Liver (tissue), 9 donors: ENCODE results near the gene CDC42BPG. TPM values are rescaled to one million over a fixed set of nuclear protein-coding genes. Genes with fewer than 3 reads are reported as not detected.

Source experiments
- DNase-seq: peaks from one replicate; pipeline ENCODE4 v3.0.0-alpha.2; 2017; ENCODE audit warnings: low spot score
- H3K27ac ChIP-seq, 2 donors: one replicate each; pipeline ENCODE4 v1.7.0; 2013; ENCODE audit warnings: inconsistent platforms in 2 of 2, low read length in 2 of 2, control low read depth in 1 of 2, low read depth in 1 of 2, mild to moderate bottlenecking in 1 of 2
- H3K27me3 ChIP-seq, 4 donors: one replicate each; pipeline versions ENCODE4 v1.6.1 to v1.7.0; 2013; ENCODE audit warnings: low read length in 3 of 4, inconsistent platforms in 1 of 4, mild to moderate bottlenecking in 1 of 4, moderate library complexity in 1 of 4; ENCODE audit not compliant: control insufficient read depth in 4 of 4, insufficient read depth in 4 of 4
- H3K36me3 ChIP-seq, 4 donors: one replicate each; pipeline versions ENCODE4 v1.6.1 to v1.7.0; 2013; ENCODE audit warnings: low read length in 3 of 4, mild to moderate bottlenecking in 3 of 4, low read depth in 1 of 4, moderate library complexity in 1 of 4; ENCODE audit not compliant: control insufficient read depth in 4 of 4, insufficient read depth in 3 of 4
- H3K4me1 ChIP-seq, 4 donors: one replicate each; pipeline versions ENCODE4 v1.6.1 to v1.7.0; 2013; ENCODE audit warnings: low read length in 3 of 4, mild to moderate bottlenecking in 3 of 4, moderate library complexity in 1 of 4; ENCODE audit not compliant: control insufficient read depth in 4 of 4, insufficient read depth in 4 of 4
- H3K4me3 ChIP-seq, 3 donors: one replicate each; pipeline versions ENCODE4 v1.6.1 to v1.7.0; 2013; ENCODE audit warnings: low read length in 3 of 3, control low read depth in 1 of 3, low read depth in 1 of 3, mild to moderate bottlenecking in 1 of 3
- H3K9ac ChIP-seq, 2 donors: one replicate each; pipeline ENCODE4 v1.7.0; 2013; ENCODE audit warnings: low read length in 2 of 2, mild to moderate bottlenecking in 2 of 2, moderate library complexity in 2 of 2, control low read depth in 1 of 2, low read depth in 1 of 2
- H3K9me3 ChIP-seq, 4 donors: one replicate each; pipeline versions ENCODE4 v1.6.1 to v1.7.0; 2013; ENCODE audit warnings: low read length in 3 of 4; ENCODE audit not compliant: control insufficient read depth in 4 of 4
- CTCF ChIP-seq: fragments of 150-350 bp; IDR thresholded peaks from 2 replicates; pipeline ENCODE4 v1.5.1; 2017; ENCODE audit warnings: improper control_type of control experiment, low read depth, low read length; ENCODE audit not compliant: missing input control
- FOXA1 ChIP-seq: IDR thresholded peaks from 2 replicates; pipeline ENCODE4 v1.6.1; 2016; ENCODE audit warnings: antibody characterized with exemption
- FOXA2 ChIP-seq: IDR thresholded peaks from 2 replicates; pipeline ENCODE4 v1.6.1; 2016; ENCODE audit warnings: antibody characterized with exemption
- JUND ChIP-seq, 2 donors: IDR thresholded peaks; 2 replicates each; pipeline ENCODE4 v1.6.1; 2016; ENCODE audit warnings: antibody characterized with exemption in 2 of 2
- NR2F2 ChIP-seq: IDR thresholded peaks from 2 replicates; pipeline ENCODE4 v1.6.1; 2016; ENCODE audit warnings: antibody characterized with exemption
- REST ChIP-seq: IDR thresholded peaks from 2 replicates; pipeline ENCODE4 v1.6.1; 2016; ENCODE audit warnings: antibody characterized with exemption, mild to moderate bottlenecking
- RXRA ChIP-seq, 2 donors: IDR thresholded peaks; 2 replicates each; pipeline ENCODE4 v1.6.1; 2017 to 2018; ENCODE audit warnings: antibody characterized with exemption in 2 of 2, mild to moderate bottlenecking in 1 of 2
- TAF1 ChIP-seq: conservative IDR thresholded peaks from 2 replicates; pipeline ENCODE4 v1.6.1; 2016; ENCODE audit warnings: antibody characterized with exemption, mild to moderate bottlenecking
- WGBS: extraction: QIAGEN DNeasy Blood & Tissue Kit; methylation state at CpG from one replicate; pipeline ENCODE4 v1.1.7; 2013; 5-methylcytosine and 5-hydroxymethylcytosine counted together
- polyA plus RNA-seq, 2 donors: library from polyadenylated mRNA; stranded (reverse) in 1 of 2; unstranded in 1 of 2; fragments of 200-250 nt in 1 of 2; fragments of >200 nt in 1 of 2; fragmentation: Nextera tagmentation in 1 of 2; extraction: Ambion mirVana in 1 of 2; gene quantifications; one replicate each; pipeline versions ENCODE4 v1.2.1 to v1.2.3, GENCODE V29; 2013 to 2015
- total RNA-seq, 2 donors: library from RNA; depleted of rRNA; stranded (reverse); fragments of >200 nt; gene quantifications; one replicate each; pipeline ENCODE4 v1.2.3, GENCODE V29; 2014
- donor health status: healthy.
- donor health status: healthy.
- donor health status: healthy.
- donor health status: healthy.
- donor health status: healthy.

CDC42BPG gene
- total and polyA plus RNA-seq, 4 donors = 0.18 to 1.2 (median 0.58) TPM

- Histone ChIP-seq H3K4me1 (peaks cover 9 to 46% (median 37%) of the 10 kb centered on the region in 4 donors), H3K36me3 (no peaks in the 10 kb centered on the region), H3K9ac (no peak overlapping the region), H3K4me3 (no peak overlapping the region), H3K27ac (peak overlapping the region; percentile 59 to 75), H3K9me3 (no peaks in the 10 kb centered on the region), H3K27me3 (no peaks in the 10 kb centered on the region)
- TF ChIP-seq CTCF (no peak), FOXA1 (no peak), NR2F2 (no peak), JUND (IDR thresholded peaks at IDR 0.05) (no peak), TAF1 (no peak)
- no peak for DNase-seq
- WGBS = 79% methylated on average over 14 of the region's 14 CpGs
These were observed 36.0 kb upstream of the CDC42BPG start for GRCh38 chr11:64880240-64881001.

- H3K4me1 ChIP-seq = peaks cover 11 to 56% (median 47%) of the 10 kb centered on the region in 4 donors
- peak overlapping the region; percentile 86 to 90 for H3K27ac ChIP-seq
- H3K9ac ChIP-seq = peak overlapping the region; percentile 52 to 76
- no peaks in the 10 kb centered on the region for H3K9me3 ChIP-seq
- H3K4me3 ChIP-seq = peak overlapping the region; percentile 61 to 72 (median 64)
- DNase-seq = no peak
- WGBS = 23% methylated on average over 16 of the region's 16 CpGs
- no peaks in the 10 kb centered on the region for H3K36me3 ChIP-seq
- TF ChIP-seq RXRA (IDR thresholded peaks at IDR 0.05) = no peak
- TF ChIP-seq CTCF = no peak
- no peak for TF ChIP-seq REST
- TF ChIP-seq FOXA2 = no peak
- no peaks in the 10 kb centered on the region for H3K27me3 ChIP-seq
These were observed 34.9 kb upstream of the CDC42BPG start for GRCh38 chr11:64879244-64879900.
